MM.1S (cell line): ENCODE results near the gene SPRED2.

Source experiments
- DNase-seq: peaks from one replicate; pipeline ENCODE4 v3.0.0-alpha.2; 2015
- H2AFZ ChIP-seq: fragments of 300-600 bp; sonication (generic); 2 replicates; pipeline ENCODE4 v1.6.0; 2016; ENCODE audit warnings: antibody characterized with exemption, low read length
- H3F3A ChIP-seq: fragments of 300-600 bp; sonication (generic); 2 replicates; pipeline ENCODE4 v1.6.1; 2016; ENCODE audit warnings: mild to moderate bottlenecking, antibody characterized with exemption, low read length, moderate library complexity, mixed read lengths; ENCODE audit not compliant: insufficient read depth
- H3K27ac ChIP-seq: fragments of 300-600 bp; sonication (generic); 2 replicates; pipeline ENCODE4 v1.5.1; 2016; ENCODE audit warnings: mild to moderate bottlenecking, low read length
- H3K27me3 ChIP-seq: fragments of 300-600 bp; sonication (generic); replicated peaks from 2 replicates; pipeline ENCODE4 v1.6.0; 2016; ENCODE audit warnings: low read length; ENCODE audit not compliant: insufficient read depth
- H3K36me3 ChIP-seq: fragments of 300-600 bp; sonication (generic); replicated peaks from 2 replicates; pipeline ENCODE4 v1.6.1; 2016; ENCODE audit warnings: mild to moderate bottlenecking, low read length, mixed read lengths; ENCODE audit not compliant: insufficient read depth
- H3K4me1 ChIP-seq: fragments of 300-600 bp; sonication (generic); 2 replicates; pipeline ENCODE4 v1.6.1; 2016; ENCODE audit warnings: low read length, mixed read lengths
- H3K4me2 ChIP-seq: fragments of 300-600 bp; sonication (generic); 2 replicates; pipeline ENCODE4 v1.6.0; 2016; ENCODE audit warnings: low read depth, low read length
- H3K4me3 ChIP-seq: fragments of 300-600 bp; sonication (generic); 2 replicates; pipeline ENCODE4 v1.5.1; 2016; ENCODE audit warnings: low read length, mixed read lengths
- H3K79me2 ChIP-seq: fragments of 300-600 bp; sonication (generic); 2 replicates; pipeline ENCODE4 v1.6.1; 2016; ENCODE audit warnings: mixed run types, low read length, mixed read lengths
- H3K9ac ChIP-seq: fragments of 300-600 bp; sonication (generic); 2 replicates; pipeline ENCODE4 v1.6.1; 2016; ENCODE audit warnings: low read length, mixed read lengths
- H3K9me2 ChIP-seq: fragments of 300-600 bp; sonication (generic); replicated peaks from 2 replicates; pipeline ENCODE4 v1.6.1; 2016; ENCODE audit warnings: mild to moderate bottlenecking, low read length, mixed read lengths; ENCODE audit not compliant: insufficient read depth
- H3K9me3 ChIP-seq: fragments of 300-600 bp; sonication (generic); replicated peaks from 2 replicates; pipeline ENCODE4 v1.6.1; 2016; ENCODE audit warnings: mild to moderate bottlenecking, low read length, mixed read lengths; ENCODE audit not compliant: insufficient read depth
- H4K20me1 ChIP-seq: fragments of 300-600 bp; sonication (generic); 2 replicates; pipeline ENCODE4 v1.6.1; 2016; ENCODE audit warnings: mild to moderate bottlenecking, low read length, moderate library complexity, mixed read lengths; ENCODE audit not compliant: insufficient read depth
- EZH2 ChIP-seq: fragments of 300-600 bp; sonication (generic); optimal IDR thresholded peaks from 2 replicates; pipeline ENCODE3; 2017; ENCODE audit warnings: low read depth, mild to moderate bottlenecking, antibody characterized with exemption, low read length, mixed read lengths
- EZH2phosphoT487 ChIP-seq: fragments of 300-600 bp; sonication (generic); IDR thresholded peaks from 2 replicates; pipeline ENCODE4 v1.6.1; 2018; ENCODE audit warnings: antibody characterized with exemption, low read length
- TF ChIP-seq, protein P1 (sequence below): fragments of 300-600 bp; sonication (generic); IDR thresholded peaks from 2 replicates; pipeline ENCODE4 v1.5.1; 2016; ENCODE audit warnings: antibody characterized with exemption, low read length, mixed read lengths

SPRED2 gene

DNA sequence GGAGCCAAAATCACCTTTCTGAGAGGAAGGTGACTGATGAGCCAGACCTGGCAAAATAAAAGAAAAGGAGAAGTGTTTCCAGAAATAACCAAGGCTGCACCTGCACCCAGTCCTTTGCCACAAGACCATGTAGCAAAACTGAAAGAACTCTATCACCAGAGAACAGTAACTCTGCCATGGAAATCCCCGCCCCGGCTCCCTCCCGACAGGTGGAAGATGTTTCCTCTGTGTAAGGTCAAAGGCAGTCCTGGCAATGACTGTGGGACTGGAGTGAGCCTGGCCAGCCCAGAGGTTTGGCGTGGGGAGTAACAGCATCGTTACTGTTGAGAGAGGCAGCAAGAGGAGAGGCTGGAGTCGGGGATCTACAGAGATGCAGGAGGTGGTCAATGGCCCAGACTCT lies 42.3 kb downstream of the SPRED2 start:
- Histone ChIP-seq H3K36me3 (no peaks in the 10 kb centered on the region), H3F3A (peaks cover 51% of the 10 kb centered on the region), H4K20me1 (no peaks in the 10 kb centered on the region), H3K27me3 (no peaks in the 10 kb centered on the region), H3K9ac (peak overlapping the region; percentile 67), H3K4me1 (peaks cover 81% of the 10 kb centered on the region), H2AFZ (no peak overlapping the region), H3K4me2 (peak overlapping the region; percentile 83), H3K9me3 (no peaks in the 10 kb centered on the region), H3K27ac (peak overlapping the region; percentile 99), H3K79me2 (peaks cover 90% of the 10 kb centered on the region), H3K4me3 (peak overlapping the region; percentile 43), H3K9me2 (no peaks in the 10 kb centered on the region)
- peak; percentile 96 for DNase-seq
- TF ChIP-seq, protein P1, sequence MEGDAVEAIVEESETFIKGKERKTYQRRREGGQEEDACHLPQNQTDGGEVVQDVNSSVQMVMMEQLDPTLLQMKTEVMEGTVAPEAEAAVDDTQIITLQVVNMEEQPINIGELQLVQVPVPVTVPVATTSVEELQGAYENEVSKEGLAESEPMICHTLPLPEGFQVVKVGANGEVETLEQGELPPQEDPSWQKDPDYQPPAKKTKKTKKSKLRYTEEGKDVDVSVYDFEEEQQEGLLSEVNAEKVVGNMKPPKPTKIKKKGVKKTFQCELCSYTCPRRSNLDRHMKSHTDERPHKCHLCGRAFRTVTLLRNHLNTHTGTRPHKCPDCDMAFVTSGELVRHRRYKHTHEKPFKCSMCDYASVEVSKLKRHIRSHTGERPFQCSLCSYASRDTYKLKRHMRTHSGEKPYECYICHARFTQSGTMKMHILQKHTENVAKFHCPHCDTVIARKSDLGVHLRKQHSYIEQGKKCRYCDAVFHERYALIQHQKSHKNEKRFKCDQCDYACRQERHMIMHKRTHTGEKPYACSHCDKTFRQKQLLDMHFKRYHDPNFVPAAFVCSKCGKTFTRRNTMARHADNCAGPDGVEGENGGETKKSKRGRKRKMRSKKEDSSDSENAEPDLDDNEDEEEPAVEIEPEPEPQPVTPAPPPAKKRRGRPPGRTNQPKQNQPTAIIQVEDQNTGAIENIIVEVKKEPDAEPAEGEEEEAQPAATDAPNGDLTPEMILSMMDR: no peak
- no peak for TF ChIP-seq EZH2phosphoT487
- TF ChIP-seq EZH2: no peak

DNA sequence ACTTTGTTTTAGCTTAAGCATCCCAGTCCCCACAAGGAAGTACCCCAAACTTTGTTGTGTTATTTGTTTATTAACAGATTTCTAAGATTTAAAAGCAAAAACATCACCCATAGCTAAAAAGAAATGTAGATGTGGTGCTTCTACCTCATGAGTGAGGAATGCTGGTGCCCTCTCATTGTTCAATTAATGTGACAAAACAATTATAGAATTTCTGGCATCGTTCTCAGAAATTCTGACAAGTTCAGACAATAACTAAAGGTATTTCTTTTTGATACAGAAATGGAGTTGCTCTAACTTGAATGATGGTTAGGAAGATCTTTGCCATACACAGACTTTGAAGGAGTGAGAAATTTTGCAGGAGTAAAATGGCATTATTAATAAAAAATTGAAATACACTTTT lies 42.9 kb downstream of the SPRED2 start:
- Histone ChIP-seq H3K9me3 (no peaks in the 10 kb centered on the region), H3F3A (peaks cover 47% of the 10 kb centered on the region), H2AFZ (no peak overlapping the region), H4K20me1 (no peaks in the 10 kb centered on the region), H3K79me2 (peaks cover 90% of the 10 kb centered on the region), H3K9ac (peak overlapping the region; percentile 65), H3K36me3 (no peaks in the 10 kb centered on the region), H3K27me3 (no peaks in the 10 kb centered on the region), H3K4me3 (peak overlapping the region; percentile 34; the same call in 1 of the 2 replicates), H3K4me2 (peak overlapping the region; percentile 83), H3K27ac (peak overlapping the region; percentile 99), H3K9me2 (no peaks in the 10 kb centered on the region), H3K4me1 (peaks cover 80% of the 10 kb centered on the region)
- TF ChIP-seq EZH2phosphoT487 (no peak), EZH2 (no peak)
- TF ChIP-seq, protein P1: no peak
- DNase-seq: no peak

DNA sequence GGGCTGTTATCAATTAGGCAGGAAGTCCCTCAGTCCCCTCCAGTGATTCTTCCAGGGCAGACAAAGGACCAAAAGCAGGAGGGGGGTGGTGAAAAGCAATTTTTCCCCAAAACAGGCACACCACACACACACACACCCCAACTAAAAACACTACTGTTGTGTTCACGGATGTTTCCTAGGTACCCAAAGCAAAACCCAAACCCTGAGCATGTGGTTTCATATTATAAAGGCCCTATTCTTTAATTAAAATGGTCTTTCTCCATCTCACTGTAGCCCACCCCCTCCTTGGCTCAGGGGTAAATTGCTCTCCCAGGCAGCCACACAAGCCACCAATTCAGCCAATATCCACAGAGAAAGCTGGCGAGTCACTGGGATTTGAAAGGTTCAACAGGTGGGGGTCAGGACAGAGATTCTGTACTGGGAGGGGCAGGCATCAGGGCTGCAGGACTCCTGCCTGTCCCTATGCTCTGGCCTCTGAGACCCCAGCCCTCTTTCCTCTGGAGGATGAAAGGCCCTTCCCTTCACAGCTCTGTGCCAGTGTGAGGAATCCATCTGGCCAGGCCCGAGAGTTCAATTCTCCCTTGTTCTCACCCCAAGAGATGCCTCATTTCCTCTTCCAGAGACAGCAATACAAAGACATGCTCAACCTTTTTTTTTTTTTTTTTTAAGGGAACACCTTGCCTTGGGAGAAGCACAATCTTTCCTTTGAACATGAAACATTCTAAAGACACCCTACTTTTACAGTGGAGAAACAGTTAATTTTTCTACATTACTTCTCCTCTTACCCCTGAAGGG lies 43.6 kb downstream of the SPRED2 start:
- H3K27me3 ChIP-seq: no peaks in the 10 kb centered on the region
- H4K20me1 ChIP-seq: no peaks in the 10 kb centered on the region
- TF ChIP-seq, protein P1: no peak
- TF ChIP-seq EZH2: no peak
- TF ChIP-seq EZH2phosphoT487: no peak
- H3K79me2 ChIP-seq: peaks cover 96% of the 10 kb centered on the region
- no peak for DNase-seq
- H2AFZ ChIP-seq: no peak overlapping the region
- H3F3A ChIP-seq: peaks cover 47% of the 10 kb centered on the region
- H3K9ac ChIP-seq: peak overlapping the region; percentile 65
- H3K27ac ChIP-seq: peak overlapping the region; percentile 99
- no peaks in the 10 kb centered on the region for H3K9me2 ChIP-seq
- H3K4me2 ChIP-seq: peak overlapping the region; percentile 83
- no peak overlapping the region for H3K4me3 ChIP-seq
- no peaks in the 10 kb centered on the region for H3K36me3 ChIP-seq
- H3K9me3 ChIP-seq: no peaks in the 10 kb centered on the region
- H3K4me1 ChIP-seq: peaks cover 80% of the 10 kb centered on the region
